ENCODE data around the gene REPS2. TPM values are rescaled to one million over a fixed set of nuclear protein-coding genes. Genes with fewer than 3 reads are reported as not detected.

Gene REPS2
- total RNA-seq, 1 experiment from 2014 or later: 3.7 TPM

DNA sequence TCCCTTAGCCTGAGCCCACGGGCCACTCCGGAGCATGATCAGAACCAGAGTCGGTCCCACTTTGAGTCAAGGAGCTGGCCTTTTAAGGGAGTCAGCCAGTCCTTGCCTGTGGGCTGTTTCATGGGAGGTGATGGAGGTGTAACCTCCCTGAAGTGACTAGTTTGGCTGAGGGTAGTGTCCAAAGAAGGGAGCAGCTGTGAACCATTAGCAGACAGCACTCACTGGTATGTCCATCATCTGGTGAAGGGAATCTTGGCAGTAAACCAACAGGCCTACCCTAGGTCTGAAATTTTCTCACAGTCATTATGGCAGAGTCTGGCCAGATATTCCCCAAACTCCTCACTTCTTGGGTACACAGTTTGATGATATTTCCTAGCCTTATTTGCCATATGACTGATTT, 12.3 kb upstream of the REPS2 start:
- Histone ChIP-seq H2BK12ac (ENCODE audit: insufficient read length, low read depth, low read length) (no peak overlapping the region), H2AK5ac (ENCODE audit: insufficient read length, low read length) (no peak overlapping the region), H3K27ac (ENCODE audit: insufficient read length, low read depth, low read length) (no peak overlapping the region), H3K9me3 (ENCODE audit: control insufficient read depth, low read depth, low read length) (peaks cover 1% of the 10 kb centered on the region), H4K5ac (ENCODE audit: insufficient read length, low read depth, low read length) (no peak overlapping the region), H2BK120ac (ENCODE audit: low read depth, low read length, poor library complexity, severe bottlenecking) (no peak overlapping the region), H3K4me1 (ENCODE audit: insufficient read depth, low read length) (peaks cover 7% of the 10 kb centered on the region; the same call in 1 of the 2 replicates), H3K4ac (ENCODE audit: low read depth, low read length) (no peak overlapping the region), H2BK15ac (ENCODE audit: low read depth, low read length) (no peak overlapping the region), H4K91ac (ENCODE audit: insufficient read length, low read depth, low read length) (no peak overlapping the region), H3K14ac (ENCODE audit: insufficient read depth, low read length) (no peak overlapping the region), H4K20me1 (ENCODE audit: control insufficient read depth, insufficient read depth, insufficient read length) (no peaks in the 10 kb centered on the region), H3T11ph (ENCODE audit: low read length) (no peak overlapping the region), H2AFZ (ENCODE audit: low read length) (no peak overlapping the region), H3K23ac (ENCODE audit: insufficient read length, low read depth, low read length) (no peak overlapping the region), H2BK20ac (ENCODE audit: low read depth, low read length, poor library complexity, severe bottlenecking) (no peak overlapping the region), H3K4me2 (ENCODE audit: insufficient read depth, insufficient read length, low read length) (no peak overlapping the region), H2BK5ac (ENCODE audit: insufficient read length, low read length) (no peak overlapping the region), H3K9ac (ENCODE audit: extremely low read depth, insufficient read length, low read length) (no peak overlapping the region), H3K18ac (ENCODE audit: insufficient read length, low read depth, low read length) (no peak overlapping the region), H3K27me3 (ENCODE audit: insufficient read depth, low read length) (no peaks in the 10 kb centered on the region), H4K8ac (replicated peaks; ENCODE audit: insufficient read length, low read depth, low read length) (no peak overlapping the region), H3K23me2 (ENCODE audit: insufficient read length, low read depth, low read length, poor library complexity, severe bottlenecking) (no peaks in the 10 kb centered on the region), H3K79me1 (ENCODE audit: insufficient read depth, low read depth, low read length, poor library complexity, severe bottlenecking) (no peaks in the 10 kb centered on the region), H3K56ac (ENCODE audit: insufficient read length, low read depth, low read length) (no peak overlapping the region), H3K79me2 (ENCODE audit: insufficient read depth, low read length) (no peaks in the 10 kb centered on the region)
- peaks cover 6 to 11% (median 7%) of the 10 kb centered on the region in 3 experiments; a peak in 5 of 7 replicates for H3K36me3 Mint-ChIP-seq (ENCODE audit: insufficient read depth in 1 of 3, low read depth in 3 of 3)
- peaks cover 27 to 29% of the 10 kb centered on the region in 2 experiments for H3K4me1 Mint-ChIP-seq
- TF ChIP-seq, protein P1, sequence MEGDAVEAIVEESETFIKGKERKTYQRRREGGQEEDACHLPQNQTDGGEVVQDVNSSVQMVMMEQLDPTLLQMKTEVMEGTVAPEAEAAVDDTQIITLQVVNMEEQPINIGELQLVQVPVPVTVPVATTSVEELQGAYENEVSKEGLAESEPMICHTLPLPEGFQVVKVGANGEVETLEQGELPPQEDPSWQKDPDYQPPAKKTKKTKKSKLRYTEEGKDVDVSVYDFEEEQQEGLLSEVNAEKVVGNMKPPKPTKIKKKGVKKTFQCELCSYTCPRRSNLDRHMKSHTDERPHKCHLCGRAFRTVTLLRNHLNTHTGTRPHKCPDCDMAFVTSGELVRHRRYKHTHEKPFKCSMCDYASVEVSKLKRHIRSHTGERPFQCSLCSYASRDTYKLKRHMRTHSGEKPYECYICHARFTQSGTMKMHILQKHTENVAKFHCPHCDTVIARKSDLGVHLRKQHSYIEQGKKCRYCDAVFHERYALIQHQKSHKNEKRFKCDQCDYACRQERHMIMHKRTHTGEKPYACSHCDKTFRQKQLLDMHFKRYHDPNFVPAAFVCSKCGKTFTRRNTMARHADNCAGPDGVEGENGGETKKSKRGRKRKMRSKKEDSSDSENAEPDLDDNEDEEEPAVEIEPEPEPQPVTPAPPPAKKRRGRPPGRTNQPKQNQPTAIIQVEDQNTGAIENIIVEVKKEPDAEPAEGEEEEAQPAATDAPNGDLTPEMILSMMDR (conservative IDR thresholded peaks at IDR 0.05): no peak
- no peak overlapping the region for H3K27ac Mint-ChIP-seq
- H3K27me3 Mint-ChIP-seq (ENCODE audit: low read depth): peaks cover 6% of the 10 kb centered on the region
- H3K9me3 Mint-ChIP-seq: peaks cover 4 to 13% of the 10 kb centered on the region in 2 experiments; a peak in 4 of 5 replicates
- no peak for DNase-seq
- no peak overlapping the region for H3K4me3 Mint-ChIP-seq
- no CpG with 5 or more reads among the region's 3 CpGs for WGBS (ENCODE audit: extremely low coverage, insufficient read length, low lambda C conversion rate)
